ENCODE measurements around the gene RNF180.

The RNF180 gene

DNA sequence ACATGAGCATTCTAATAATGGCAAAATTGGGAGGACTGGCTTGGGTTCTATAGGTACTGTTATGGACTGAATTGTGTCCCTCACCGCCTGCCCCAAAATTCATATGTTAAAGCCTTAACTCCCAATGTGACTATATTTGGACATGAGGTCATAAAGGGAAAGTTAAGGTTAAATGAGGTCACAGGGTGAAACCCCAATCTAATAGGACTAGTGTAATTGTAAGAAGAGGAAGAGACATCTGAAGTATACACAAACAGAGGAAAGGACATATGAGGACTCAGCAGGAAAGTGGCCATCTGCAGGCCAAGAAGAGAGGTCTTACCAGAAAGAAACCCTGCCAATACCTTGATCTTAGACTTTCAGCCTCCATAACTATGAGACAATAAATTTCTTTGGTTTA is 23.1 kb downstream of the RNF180 start:
- TF ChIP-seq, protein P1, sequence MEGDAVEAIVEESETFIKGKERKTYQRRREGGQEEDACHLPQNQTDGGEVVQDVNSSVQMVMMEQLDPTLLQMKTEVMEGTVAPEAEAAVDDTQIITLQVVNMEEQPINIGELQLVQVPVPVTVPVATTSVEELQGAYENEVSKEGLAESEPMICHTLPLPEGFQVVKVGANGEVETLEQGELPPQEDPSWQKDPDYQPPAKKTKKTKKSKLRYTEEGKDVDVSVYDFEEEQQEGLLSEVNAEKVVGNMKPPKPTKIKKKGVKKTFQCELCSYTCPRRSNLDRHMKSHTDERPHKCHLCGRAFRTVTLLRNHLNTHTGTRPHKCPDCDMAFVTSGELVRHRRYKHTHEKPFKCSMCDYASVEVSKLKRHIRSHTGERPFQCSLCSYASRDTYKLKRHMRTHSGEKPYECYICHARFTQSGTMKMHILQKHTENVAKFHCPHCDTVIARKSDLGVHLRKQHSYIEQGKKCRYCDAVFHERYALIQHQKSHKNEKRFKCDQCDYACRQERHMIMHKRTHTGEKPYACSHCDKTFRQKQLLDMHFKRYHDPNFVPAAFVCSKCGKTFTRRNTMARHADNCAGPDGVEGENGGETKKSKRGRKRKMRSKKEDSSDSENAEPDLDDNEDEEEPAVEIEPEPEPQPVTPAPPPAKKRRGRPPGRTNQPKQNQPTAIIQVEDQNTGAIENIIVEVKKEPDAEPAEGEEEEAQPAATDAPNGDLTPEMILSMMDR (conservative IDR thresholded peaks at IDR 0.05; ENCODE audit: control insufficient read depth, insufficient read depth, low read depth, low read length) = no peak
- no peak overlapping the region for H3K4me3 ChIP-seq (ENCODE audit: control insufficient read depth, low read depth, low read length)
- no peak for DNase-seq (ENCODE audit: low read depth)

DNA sequence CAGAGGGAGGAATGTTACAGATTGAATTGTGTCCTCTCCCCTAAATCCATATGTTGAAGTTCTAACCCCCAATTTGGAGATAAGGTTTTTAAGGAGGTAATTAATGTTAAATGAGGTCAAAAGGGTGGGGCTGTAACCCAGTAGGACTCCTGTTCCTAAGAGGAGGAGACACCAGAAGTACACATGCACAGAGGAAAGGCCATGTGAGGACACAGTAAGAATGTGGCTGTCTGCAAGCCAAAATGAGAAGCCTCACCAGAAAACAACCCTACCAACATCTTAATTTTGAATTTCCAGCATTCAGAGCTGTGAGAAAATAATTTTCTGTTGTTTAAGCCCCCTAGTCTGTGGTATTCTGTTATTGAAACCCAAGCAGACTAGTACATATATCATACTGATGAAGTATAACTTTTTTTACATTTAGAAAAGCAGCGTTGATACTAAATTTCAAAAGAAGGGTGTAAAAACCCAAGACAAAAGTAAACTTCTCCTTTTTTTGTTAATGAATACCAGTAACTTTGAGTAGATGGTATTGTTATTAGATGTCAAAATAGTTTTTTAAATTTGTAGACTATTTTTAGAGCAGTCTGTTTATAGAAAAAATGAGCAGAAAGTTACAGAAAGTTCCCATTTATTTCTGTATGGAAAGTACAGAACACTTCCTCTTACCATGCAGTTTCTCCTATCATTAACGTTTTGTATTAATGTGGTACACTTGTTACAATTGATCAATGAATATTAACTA is 25.1 kb downstream of the RNF180 start:
- no peak overlapping the region for H3K4me3 ChIP-seq (ENCODE audit: control insufficient read depth, low read depth, low read length)

DNA sequence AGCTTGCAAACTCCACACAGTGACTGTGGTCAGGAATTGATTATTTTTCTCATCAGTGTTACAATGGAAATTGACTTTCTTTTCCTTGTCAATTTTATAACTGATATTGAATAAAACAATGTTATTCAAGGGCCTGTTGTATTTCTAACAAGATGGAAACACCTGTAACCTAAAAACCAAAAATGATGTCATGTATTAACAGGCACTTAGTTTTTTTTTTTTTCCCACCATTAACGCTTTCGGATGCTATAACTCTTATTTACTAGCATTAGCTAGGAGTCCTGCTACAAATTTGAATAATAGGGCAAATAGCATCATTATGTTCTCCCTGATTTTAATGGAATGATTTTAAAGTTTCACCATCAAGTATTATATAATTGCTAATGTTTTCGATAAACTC is 30.3 kb downstream of the RNF180 start:
- DNase-seq (ENCODE audit: low read depth) = no peak
- no peak overlapping the region for H3K4me3 ChIP-seq (ENCODE audit: control insufficient read depth, low read depth, low read length)
- TF ChIP-seq, protein P1 (conservative IDR thresholded peaks at IDR 0.05; ENCODE audit: control insufficient read depth, insufficient read depth, low read depth, low read length) = no peak

More for the DNA sequence above, 25.1 kb downstream of the RNF180 start:
- no peak for DNase-seq (ENCODE audit: low read depth)
- TF ChIP-seq, protein P1 (conservative IDR thresholded peaks at IDR 0.05; ENCODE audit: control insufficient read depth, insufficient read depth, low read depth, low read length) = no peak

DNA sequence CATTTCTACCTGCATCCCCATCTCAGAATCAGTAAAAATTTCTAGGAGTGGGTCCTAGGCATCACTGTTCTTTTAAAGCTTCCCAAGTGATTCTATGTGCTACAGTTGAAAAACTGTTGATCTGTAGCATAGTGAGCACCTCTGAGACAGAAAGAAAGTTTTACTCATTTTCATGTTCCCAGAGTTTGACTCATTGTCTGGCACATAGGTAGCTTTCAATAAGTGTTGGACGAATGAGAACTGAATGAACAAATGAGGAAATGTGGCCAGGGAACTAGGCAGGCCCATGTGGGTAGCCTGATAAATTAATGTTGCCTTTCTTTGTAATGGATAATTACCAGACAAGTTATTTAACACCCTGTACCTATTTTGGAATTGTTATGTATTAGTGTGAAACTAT is 33.8 kb downstream of the RNF180 start:
- TF ChIP-seq, protein P1 (conservative IDR thresholded peaks at IDR 0.05; ENCODE audit: control insufficient read depth, insufficient read depth, low read depth, low read length) = no peak
- no peak overlapping the region for H3K4me3 ChIP-seq (ENCODE audit: control insufficient read depth, low read depth, low read length)
- peak; percentile 5 for DNase-seq (ENCODE audit: low read depth)

DNA sequence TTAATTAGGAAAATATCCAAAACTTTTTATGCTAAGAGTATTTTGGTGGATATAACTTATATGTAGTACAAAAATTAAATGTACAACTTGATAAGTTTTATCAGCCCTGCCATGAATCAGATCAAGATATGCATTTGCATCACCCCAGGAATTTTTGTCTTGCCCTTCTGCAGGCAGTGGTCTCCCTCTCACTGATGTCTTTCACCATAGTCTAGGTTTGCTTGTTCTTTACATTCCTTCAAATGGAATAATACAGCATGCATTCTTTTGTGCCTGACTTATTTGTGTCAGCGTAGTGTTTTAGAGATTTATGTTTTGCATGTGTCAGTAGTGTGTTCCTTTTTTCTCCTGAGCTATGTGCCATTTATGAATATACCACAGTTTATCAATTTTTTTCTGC is 36.4 kb downstream of the RNF180 start:
- H3K4me3 ChIP-seq (ENCODE audit: control insufficient read depth, low read depth, low read length) = no peak overlapping the region
- no peak for DNase-seq (ENCODE audit: low read depth)
- TF ChIP-seq, protein P1 (conservative IDR thresholded peaks at IDR 0.05; ENCODE audit: control insufficient read depth, insufficient read depth, low read depth, low read length) = no peak

GRCh38 chr5:64206653-64207052 is 41.0 kb downstream of the RNF180 start:
- DNase-seq (ENCODE audit: low read depth) = no peak
- H3K4me3 ChIP-seq (ENCODE audit: control insufficient read depth, low read depth, low read length) = no peak overlapping the region
- TF ChIP-seq, protein P1 (conservative IDR thresholded peaks at IDR 0.05; ENCODE audit: control insufficient read depth, insufficient read depth, low read depth, low read length) = no peak

Measured in fibroblast of mammary gland (primary cell).